GM04503 (cell line): ENCODE data around the gene EPB41L3.
"Not testable (repeated sequence)": the region's sequence is repeated elsewhere in the genome, so short reads cannot be mapped to it uniquely, and the experiment has no call there.

ENCODE experiments used
- DNase-seq: peaks from one replicate; pipeline ENCODE4 v3.0.0-alpha.2; 2012; ENCODE audit warnings: low read depth

The EPB41L3 gene

DNA sequence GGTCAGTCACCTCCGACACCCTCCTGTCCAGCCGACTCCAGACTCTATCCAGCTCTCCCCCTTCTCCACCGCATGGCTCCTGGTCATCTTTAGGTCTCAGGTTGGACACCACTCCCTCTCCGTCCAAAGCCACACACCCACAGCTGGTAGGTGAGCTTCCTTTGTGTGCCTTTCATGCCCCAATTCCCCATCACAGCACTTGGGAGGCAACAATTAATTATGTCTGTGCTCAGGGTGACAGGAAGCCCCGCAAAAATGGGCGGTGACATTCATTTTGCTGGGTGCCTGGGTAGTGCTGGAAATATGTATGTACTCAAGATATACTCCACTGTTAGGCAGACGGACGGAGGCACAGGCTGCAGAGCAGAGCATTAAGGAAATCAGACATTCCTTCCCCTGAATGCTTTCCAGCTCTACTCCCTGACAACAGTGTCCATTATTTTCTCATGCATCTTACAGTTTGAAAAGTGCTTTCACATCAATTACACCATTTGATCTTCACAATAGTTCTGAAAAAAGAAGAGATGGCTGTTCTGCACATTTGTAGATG, 13.1 kb downstream of the EPB41L3 start:
- DNase-seq: no peak

DNA sequence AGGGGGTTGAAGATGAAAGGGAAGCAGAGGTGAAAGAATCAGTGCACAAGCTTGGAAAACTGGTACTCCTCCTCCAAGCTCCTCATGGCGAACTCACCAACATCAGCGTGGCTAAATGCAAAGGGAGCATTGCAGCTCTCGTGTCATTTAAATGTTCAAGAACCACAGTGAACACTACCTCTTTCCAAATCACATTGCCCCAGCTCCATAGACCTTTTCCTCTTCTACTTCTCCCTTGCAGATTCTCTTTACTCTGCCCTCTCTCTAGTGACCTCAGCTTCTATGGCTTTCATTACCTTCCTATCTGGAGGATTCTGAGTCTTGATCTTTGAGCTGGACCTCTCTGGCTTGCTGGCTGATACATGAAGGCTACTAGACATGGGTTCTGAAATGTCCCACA, 14.3 kb downstream of the EPB41L3 start:
- no peak for DNase-seq

DNA sequence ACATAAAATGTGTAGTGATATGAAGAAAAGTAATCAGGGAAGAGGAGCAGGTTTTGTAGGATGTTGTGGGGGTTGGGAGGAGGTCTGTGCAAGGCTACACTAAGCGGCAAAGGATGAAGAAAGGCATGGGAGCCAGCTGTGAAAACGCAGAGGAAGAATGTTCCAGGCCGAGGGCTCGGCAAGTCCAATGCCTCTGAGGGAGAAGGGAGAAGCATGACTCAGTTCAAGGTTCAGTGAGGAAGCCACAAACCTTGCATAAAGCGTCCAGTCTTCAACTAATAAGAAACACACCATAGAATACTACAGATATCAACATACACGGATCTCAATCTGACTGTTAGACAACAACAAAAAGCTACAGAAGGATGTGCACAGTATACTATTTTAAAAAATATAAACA, 16.2 kb downstream of the EPB41L3 start:
- peak; percentile 58 for DNase-seq

DNA sequence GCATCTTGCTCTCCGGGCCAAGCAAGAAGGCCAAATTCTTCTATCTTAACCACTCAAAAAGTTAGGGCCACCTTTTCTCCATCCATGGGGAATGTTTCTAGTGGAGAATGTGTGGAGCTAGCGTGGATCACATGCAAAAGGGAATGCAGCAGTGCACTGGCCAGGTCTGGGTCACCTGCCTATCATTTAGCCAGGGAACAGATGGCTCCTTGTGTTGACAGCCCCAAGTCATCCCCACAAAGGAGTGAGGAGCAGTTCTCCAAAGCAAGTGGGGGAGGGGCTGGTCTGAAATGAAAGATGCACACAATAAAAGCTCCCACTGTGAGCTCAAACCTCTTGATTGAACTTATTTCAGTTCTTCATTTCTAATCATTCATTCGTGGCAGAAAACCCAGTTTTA, 19.1 kb downstream of the EPB41L3 start:
- DNase-seq: no peak

DNA sequence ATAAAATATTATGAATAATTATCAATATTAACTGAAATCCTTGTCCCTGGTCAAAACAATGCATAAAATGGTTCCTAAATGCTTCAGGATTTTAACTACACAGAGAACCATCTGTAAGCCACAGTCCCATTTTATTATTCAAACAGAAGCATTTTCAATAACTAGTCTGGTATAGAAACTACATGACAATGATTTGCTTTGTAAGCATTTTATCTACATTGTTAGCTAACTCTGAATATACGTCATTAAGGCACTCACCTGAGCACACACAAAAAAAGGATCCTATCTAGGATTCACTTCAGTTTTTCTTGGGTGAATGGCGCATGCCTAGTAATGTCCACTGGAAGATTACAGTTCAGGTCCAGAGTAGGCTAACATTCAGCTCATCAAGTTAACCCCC, 22.8 kb downstream of the EPB41L3 start:
- no peak for DNase-seq

DNA sequence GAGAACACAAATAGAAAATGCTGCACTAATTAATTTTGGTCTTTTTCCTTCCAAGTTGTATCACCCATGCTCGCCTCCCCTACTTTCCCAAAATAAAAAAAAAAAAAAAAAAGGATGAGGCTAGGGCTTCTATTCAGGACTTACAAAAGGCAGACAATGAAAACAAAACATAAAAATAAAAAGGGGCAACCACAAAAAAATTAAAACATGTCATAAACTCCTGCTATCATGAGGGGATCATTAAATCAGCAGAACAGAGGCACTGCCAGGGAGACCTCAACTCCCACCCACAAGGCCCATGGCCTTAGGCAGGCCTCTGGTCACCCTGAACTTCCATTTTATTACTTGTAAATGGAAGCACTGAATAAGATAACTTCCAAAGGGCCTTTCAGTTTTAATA, 23.3 kb downstream of the EPB41L3 start:
- DNase-seq: no peak

DNA sequence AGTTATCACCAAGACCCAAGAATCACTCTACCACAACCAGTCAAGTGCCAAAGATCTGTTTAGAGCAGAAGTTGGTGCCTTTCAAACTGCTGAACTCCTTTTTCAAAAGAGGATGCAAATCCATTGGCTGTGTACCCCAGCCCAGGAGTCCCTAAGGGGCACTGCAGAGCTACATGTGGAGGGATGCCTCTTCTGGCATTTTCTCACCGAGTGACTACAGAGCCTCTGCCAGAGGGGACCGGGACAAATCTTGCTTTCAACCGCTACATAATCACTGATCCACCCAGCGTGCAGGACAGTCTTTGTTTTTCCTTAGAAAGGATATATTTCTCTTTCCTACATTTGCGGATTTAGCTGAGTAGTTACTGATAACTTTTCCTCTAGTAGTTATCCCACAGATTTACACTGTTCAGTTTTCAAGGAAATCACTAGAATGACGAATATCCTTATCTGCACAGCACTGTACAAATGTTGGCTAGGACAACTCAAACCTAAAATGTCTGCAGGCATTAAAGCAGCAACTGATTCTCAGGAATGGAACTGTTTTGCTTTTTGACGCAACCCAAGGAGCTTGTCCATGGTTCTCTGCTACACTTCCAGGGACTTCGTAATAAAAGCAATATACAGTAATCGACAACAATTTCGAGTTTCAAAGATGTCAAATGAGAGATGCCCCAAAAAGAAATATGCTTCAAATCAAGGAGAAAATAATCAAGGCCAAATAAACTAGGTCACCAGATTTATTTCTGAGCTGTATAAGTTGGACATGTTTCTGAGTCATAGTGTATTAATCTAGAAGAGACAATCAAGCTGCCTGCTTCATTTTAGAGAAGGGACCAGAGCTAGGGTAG, 24.1 kb downstream of the EPB41L3 start:
- no peak for DNase-seq

DNA sequence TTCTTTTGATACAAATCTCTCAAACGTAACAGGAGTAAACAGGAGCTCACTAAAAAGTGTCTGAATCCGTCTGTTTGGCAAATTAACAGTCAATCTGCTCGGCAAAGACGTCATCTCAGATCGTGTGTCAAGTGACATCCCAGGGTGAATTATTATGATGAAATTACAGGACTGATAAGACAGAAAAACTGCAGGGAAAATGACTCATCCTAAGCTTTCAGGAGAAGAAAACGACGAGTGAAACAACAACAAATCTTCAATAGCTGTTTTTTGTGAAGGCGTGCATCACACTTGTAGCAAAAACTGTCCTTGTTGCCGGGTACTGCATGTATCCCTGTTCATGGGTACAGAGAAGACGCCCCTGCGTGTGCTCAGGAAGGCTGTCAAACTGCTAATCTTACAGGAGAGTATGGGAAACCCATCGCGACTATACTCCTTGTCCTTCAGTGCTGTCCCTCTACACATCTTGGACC, 24.9 kb downstream of the EPB41L3 start:
- no peak for DNase-seq

DNA sequence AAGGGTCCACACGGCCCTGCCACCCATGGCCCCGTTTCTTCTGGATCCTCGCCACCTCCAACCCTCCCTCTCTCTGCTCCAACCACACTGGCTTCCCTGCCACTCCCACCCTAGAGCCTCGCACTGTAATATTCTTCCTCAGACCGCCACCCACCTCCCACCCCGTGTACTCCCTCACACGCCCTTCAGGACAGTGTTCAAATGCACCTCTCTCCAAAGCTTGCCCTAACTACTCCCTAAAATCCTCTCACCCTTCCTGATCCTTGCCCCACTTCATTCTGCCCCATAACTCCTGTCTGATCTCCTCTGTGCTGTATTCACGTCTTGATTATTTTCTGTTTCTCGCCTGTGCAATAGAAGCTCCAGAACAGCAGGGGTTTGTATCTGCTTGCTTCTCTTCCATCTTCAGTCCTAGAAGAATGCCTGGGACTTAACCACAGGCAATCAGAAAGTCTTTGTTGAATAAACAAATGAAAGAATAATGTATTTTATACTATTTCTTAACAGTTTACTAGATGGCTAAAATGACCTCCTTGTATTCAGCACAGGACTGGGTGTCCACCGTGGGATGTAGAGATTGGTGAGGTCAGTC, 25.5 kb downstream of the EPB41L3 start:
- no peak for DNase-seq

DNA sequence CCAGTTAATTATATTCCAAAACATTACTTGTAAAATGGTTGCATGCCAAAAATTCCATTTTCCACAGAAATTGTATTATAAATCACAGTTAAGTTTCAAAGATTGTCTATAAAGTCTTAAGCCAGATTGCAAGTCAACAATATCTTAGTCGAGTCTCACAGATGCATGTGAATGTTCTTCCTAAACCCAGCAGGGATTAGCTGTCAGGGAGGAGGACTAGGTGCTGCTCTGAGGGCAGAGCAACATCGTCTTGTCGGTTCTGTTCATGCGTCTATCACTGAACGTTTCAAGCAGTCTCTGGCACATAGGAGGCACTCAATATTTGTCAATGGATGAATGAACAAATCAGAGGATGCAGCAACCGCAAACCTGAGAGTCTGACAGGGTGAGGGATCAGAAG, 27.0 kb downstream of the EPB41L3 start:
- no peak for DNase-seq

DNA sequence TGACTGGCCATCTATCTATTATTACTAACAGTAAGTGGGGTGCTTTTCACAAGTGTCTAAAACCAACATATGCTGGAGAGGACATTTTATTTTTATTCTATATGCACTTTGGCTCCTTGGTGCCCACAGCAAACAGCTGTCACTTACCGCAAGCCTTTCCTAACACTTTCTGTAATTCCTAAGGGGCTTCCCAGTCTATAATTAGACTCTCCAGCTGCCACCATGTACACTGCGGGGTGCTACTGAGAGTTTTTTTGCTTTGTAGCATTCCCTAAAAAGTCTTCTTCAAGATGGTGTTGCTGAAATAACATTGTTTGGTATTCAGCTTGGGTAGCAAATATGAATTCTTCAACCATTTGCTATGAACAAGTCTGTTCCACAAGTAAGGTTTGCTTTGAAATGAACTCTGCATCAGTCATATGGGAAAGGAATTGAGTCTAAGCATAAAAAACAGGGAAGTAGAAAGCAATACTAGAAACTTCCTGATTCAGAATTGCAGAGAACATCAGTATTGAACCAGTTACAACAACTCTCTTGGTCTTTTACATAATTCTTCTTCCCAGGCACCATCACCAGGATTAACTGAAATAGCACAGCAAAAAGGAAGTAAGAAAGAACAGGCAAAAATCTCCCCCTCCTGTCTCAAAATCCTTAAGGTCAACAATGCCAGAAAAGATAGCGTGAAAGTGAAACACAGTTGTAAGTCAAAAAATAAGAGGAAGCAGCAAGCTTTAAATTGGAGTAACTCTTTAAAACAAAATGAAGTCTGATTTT, 28.6 kb downstream of the EPB41L3 start:
- no peak for DNase-seq

DNA sequence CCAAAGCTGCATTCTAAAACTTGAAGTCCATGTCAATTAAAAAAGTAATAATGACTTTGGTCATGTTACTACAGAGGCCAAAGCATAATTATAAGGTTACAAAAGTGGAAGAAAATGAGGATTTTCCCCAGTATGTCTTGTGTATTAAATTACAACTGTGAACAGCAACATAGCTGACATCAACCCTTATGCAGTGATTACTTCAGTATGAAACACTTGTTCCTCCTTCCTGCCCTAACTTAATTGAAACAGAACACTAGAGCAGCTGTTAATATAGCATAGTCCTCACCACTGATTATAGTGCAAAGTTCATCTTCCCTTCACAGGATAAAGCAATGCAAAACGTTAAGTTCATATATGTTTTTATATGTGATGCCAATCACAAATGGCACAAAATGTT, 29.9 kb downstream of the EPB41L3 start:
- DNase-seq: no peak

DNA sequence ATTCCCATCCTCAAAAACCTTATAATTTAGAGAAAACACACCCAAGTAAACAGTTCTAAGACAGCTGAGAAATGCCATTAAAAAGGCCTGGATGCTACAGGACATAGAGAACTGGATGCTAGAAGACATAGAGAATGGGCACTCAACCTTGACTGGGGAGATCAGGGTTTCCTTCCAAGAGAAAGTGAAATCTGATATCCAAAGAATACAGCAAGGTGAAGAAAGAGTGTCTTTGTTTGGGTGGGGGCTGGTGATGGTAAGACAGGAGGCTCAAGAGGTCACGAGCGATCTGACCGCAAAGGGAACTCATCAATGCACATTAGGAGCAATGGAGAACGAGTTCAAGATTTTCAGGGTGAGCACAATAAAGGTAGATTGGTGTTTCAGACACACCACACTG, 31.6 kb downstream of the EPB41L3 start:
- no peak for DNase-seq

DNA sequence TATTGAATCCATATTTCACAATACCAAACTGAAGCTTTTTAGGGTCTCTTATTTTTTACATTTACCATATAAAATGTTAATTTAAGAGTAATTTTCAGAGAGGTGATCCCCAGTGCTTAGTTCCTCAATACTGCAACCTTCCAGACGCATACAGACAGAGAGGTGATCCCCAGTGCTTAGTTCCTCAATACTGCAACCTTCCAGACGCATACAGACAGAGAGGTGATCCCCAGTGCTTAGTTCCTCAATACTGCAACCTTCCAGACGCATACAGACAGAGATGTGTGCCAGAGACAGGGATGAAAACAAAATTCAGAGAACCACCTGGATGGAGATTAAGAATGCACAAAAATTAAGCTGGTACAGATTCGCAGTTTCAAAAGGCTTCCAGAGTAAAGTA, 32.3 kb downstream of the EPB41L3 start:
- DNase-seq: not testable (repeated sequence)

DNA sequence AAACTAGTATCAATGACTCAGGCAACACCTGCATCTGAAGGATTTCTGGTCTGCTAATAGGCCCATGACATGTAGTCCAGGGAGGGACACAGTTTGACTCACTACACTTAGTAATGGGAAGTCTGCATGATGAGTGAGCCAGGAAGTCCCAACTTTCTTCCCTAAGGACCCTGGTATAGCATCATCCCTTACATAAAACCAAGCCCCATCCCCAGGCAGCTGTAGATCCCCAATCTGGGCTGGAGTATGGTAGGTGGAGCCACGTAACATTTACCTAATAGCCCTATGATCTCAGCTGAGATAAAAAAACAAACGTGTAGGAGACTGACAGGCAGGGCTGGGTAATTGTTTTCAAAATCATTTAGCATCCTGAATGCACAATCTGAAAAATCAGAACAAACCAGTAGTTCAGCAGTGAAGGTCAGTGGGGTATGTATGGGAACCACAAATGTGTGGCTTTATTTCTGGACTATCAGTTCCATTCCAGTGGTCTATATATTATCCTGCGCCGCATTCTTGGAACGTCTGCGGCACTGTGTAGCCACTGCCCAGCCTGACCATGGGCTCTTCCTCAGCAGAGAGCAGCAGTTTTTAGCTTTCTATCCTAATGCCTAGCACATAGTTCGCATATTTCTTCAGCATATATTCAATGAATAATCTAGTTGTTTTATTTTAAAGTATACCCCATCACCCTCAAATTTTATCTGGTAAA, 33.5 kb downstream of the EPB41L3 start:
- DNase-seq: no peak

DNA sequence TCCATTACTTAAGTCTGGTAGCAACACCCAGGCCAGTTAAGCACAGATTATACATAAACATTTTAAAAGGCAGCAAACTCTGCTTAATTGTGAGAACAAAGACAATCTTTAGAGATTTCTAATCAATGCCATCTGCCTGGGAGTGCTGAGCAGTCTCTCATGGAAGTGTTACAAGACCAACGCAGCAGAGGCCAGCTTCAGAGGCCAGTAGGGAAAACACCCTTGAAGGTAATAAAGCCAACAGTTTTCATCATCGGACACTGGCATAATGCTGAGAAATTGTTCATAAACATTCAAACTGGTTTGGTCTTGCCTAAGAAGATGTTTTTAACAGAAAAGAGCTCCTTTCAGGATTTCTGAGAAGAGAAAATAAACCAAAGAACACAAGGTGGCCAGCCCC, 35.0 kb downstream of the EPB41L3 start:
- DNase-seq: peak; percentile 2

DNA sequence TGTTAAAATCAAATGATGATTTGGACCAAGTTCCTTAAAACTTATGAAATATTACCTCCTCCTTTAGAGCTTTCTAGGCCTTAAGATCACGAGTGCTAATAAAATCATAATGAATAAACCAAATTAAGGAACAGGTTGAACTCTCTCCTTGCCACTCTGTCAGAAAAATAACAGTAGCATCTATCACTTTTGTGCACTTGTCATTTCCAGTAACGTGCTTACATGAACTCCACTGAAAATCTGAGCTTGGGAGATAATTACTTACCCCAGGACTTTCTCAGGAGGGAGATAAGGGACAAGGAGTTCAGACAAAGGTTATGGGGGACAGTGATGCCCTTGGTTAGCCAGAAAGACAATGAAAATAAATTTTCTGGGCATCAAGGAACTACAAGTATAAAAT, 36.0 kb downstream of the EPB41L3 start:
- DNase-seq: no peak

DNA sequence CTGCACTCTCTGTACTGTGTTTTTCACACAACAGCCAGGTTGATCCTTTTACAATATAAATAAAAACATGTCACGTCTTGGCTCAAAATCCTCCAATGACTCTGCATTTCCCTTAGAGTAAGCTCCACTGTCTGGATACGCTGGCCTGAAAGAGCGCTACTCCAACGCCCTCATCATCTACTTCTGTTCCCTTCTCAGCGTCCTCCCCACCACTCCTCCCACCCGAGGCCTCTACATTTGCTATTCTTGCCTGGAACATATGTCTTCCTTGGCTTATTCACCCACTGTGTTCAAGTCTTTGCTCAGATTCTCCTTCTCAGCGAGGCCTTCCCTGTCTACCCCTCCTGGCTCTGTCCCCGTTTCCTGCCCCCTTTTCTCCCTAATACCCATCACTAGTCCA, 37.6 kb downstream of the EPB41L3 start:
- no peak for DNase-seq

DNA sequence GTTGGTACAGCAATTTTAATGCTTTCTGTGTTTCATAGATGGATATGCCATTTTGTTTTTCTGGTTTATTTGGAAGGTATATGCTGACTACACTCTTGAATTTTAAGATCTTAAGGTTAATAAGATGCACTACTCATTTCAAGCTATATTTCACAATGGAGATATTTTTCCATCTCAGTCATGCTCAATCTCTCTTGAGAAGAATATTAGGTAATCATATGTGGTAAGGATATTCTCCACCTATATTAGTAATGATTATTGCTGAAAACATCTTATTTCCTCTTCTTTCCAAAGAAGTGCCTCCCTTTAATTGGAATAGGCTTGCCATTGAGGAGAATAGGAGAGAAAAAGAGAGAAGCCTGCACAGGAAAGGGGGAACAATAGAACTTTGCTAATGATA, 40.1 kb downstream of the EPB41L3 start:
- DNase-seq: no peak

DNA sequence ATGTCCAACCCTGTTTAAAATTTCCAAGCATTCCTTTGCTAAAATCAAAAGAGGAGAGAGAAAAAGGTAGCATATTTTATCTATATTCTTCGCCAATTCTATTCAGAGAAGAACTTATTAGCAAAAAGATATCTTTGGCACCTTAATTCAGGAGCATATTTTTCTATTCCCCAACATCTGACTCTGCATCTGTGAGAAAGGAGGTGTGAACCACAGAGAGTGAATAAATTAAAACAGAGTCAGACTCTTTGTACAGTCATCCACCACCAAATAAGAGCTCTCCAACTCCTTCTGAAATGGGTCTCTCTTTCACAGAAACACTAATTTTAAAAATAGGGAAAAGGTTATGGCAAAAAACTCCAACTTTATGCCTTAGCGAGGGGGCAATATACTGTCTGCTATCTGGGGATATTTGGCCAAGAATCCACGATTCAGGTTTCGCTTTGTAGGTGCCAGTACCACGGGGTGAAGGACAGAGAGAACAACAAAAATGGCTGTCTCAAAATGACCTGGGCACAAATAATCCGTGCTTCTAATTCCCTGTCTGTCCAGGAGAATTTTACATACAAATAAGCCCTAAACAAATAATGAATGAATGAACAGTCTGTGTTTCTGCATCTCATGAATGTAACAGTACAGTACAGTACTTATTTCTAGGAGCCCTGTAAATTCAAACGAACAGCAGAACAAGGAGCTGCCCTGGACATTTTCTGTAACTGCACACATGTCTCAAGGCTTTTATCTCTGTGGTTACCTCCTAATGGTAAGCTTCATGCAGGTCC, 43.4 kb downstream of the EPB41L3 start:
- no peak for DNase-seq

DNA sequence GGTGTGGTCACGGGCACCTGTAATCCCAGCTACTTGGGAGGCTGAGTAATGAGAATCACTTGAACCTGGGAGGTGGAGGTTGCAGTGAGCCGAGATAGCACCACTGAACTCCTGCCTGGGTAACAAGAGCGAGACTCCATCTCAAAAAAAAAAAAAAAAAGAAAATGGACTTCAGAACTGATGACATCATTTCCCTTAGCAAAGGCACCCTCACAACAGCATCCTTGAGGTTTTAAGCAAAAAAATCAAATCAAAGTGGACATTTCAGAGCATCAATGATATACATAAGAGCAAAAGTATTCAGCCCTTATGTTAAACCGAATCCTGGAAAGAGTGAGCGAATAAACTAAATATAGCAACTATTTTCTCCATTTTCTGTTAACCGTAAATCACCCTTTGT, 45.3 kb downstream of the EPB41L3 start:
- DNase-seq: no peak
